NCI-H128 (cell line): ENCODE results near the gene SLC25A11.

Experiments used
- DNase-seq: peaks from one replicate; lab custom pipeline; 2025; ENCODE audit not compliant: unreplicated experiment; lab: John Stamatoyannopoulos, UW

SLC25A11 gene

GRCh38 chr17:4896332-4897197 lies 43.3 kb downstream of the SLC25A11 start:
- DNase-seq = no peak

- DNase-seq = no peak
These were observed 44.1 kb downstream of the SLC25A11 start for GRCh38 chr17:4895657-4896331.

DNA sequence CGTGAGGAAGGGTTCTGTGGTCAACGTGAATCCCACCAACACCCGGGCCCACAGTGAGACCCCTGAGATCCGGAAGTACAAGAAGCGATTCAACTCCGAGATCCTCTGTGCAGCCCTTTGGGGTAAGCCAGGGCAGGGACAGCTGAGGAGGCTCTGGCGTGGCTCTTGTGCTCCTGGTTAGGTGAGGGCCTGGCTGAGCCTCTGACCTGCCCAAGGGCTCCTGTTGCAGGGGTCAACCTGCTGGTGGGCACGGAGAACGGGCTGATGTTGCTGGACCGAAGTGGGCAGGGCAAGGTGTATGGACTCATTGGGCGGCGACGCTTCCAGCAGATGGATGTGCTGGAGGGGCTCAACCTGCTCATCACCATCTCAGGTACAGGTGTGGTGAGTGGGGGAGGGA lies 44.7 kb downstream of the SLC25A11 start:
- DNase-seq = no peak

DNA sequence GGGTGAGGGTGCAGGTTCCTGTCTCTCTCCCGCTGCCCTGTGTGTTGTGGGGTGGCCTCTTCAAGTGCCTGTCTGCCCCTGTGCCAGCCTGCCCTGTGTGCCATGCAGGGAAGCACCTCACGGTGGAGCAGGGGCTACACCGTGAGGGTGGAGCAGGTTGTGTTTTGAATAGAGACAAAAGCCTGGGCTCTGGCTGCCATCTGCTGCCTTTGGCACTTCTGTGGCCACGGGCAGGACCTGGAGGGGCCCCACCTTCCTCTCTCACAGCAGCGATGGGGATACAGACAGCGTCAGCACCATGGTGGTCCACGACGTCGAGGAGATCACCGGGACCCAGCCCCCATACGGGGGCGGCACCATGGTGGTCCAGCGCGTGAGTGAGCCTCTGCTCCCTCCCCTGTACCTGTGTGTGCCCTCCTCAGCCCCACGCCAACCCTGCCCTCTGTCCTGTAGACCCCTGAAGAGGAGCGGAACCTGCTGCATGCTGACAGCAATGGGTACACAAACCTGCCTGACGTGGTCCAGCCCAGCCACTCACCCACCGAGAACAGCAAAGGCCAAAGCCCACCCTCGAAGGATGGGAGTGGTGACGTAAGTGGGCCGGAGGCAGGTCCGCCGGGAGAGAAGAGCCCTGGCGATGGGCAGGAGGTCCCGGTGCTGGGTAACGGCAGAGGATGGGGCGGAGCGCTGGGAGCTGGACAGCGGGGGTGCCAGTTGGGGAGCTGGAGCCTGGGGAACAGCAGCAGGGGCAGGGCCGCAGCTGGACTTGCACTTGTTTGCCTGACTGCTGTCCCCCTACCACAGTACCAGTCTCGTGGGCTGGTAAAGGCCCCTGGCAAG lies 45.9 kb downstream of the SLC25A11 start:
- DNase-seq = no peak

DNA sequence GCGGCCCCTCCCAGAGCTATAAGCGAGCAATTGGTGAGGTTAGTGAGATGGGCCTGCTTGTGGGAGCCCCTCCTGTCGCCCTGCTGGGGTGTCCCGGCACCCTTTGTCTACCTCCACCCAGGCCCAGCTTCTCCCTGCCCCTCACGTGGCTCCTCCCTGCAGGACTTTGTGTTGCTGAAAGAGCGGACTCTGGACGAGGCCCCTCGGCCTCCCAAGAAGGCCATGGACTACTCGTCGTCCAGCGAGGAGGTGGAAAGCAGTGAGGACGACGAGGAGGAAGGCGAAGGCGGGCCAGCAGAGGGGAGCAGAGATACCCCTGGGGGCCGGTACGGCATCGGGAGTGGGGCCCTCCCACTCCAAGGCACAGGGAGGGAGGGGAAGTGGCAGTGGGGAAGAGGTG lies 46.6 kb downstream of the SLC25A11 start:
- DNase-seq = no peak

DNA sequence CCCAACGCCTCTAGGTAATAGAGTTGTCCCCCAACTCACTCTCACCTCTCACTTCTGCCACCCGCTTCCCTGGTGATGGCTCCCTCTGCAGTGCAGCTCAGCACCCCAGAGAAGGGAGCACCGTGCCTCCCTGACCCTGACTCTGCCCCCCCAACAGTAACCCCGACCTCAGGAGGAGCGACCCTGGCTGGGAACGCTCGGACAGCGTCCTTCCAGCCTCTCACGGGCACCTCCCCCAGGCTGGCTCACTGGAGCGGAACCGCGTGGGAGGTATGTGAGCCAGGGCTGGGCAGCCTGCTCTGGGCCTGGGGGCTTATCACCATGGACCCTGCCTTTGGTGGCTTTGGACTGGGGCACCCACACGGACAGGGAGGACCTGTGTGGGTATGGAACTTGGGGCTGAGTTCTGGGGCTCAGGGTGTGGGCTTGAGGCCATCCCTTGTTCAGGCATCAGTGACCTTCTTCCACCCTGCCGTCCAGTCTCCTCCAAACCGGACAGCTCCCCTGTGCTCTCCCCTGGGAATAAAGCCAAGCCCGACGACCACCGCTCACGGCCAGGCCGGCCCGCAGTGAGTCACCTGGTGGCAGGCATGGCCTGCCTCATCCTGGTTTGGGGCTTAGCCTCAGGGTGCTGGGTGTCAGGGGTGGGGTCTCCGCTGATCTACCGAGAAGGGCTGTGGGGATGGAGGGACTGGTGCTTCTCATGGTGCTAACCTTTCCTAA lies 47.2 kb downstream of the SLC25A11 start:
- no peak for DNase-seq

GRCh38 chr17:4891411-4892410 lies 48.1 kb downstream of the SLC25A11 start:
- DNase-seq = no peak

GRCh38 chr17:4887581-4887980 lies 52.3 kb downstream of the SLC25A11 start:
- DNase-seq = no peak
